PC-9 (cell line): ENCODE data around the gene LAMA2.

Experiments
- EZH2 ChIP-seq: fragments of 200-600 bp; sonication (generic); IDR thresholded peaks from 2 replicates; pipeline ENCODE4 v1.8.0; 2017; ENCODE audit warnings: antibody characterized with exemption, low read depth
- TF ChIP-seq, protein P1 (sequence below): fragments of 200-600 bp; sonication (generic); conservative IDR thresholded peaks from 2 replicates; pipeline ENCODE4 v1.6.1; 2017; ENCODE audit warnings: mixed run types, antibody characterized with exemption, mild to moderate bottlenecking, moderate library complexity

DNA sequence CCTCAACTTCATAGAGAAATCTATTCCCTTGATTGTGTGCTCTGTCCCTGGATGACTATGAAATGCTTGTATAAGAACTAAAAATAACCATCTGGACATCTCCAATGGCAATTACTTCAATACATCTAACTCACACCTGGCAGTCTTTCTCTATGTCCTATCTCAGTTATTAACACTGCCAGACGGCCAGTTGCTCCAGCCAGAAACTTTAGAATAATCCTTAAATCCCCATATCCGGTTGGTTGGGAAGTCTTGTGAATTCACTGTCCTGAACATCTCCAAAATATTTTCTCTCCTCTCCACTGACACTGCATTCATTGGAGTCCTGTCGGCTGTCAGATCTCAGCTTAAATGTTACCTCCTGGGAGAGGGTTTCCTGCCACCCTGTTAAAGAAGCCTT, 12.2 kb upstream of the LAMA2 start:
- TF ChIP-seq, protein P1, sequence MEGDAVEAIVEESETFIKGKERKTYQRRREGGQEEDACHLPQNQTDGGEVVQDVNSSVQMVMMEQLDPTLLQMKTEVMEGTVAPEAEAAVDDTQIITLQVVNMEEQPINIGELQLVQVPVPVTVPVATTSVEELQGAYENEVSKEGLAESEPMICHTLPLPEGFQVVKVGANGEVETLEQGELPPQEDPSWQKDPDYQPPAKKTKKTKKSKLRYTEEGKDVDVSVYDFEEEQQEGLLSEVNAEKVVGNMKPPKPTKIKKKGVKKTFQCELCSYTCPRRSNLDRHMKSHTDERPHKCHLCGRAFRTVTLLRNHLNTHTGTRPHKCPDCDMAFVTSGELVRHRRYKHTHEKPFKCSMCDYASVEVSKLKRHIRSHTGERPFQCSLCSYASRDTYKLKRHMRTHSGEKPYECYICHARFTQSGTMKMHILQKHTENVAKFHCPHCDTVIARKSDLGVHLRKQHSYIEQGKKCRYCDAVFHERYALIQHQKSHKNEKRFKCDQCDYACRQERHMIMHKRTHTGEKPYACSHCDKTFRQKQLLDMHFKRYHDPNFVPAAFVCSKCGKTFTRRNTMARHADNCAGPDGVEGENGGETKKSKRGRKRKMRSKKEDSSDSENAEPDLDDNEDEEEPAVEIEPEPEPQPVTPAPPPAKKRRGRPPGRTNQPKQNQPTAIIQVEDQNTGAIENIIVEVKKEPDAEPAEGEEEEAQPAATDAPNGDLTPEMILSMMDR, result no peak
- no peak for TF ChIP-seq EZH2
